Epithelial cell of esophagus (primary cell): Measurements from ENCODE around the gene PAN3.

ENCODE experiments used
- DNase-seq: peaks from one replicate; pipeline ENCODE4 v3.0.0; 2010; ENCODE audit warnings: low read depth
- H3K4me3 ChIP-seq: 2 replicates; pipeline ENCODE4 v1.5.1; 2011; ENCODE audit warnings: mild to moderate bottlenecking, low read length, control low read depth
- TF ChIP-seq, protein P1 (sequence below): IDR thresholded peaks from 2 replicates; pipeline ENCODE4 v1.5.1; 2011; ENCODE audit warnings: low read depth, mild to moderate bottlenecking, low read length, control low read depth, inconsistent platforms; ENCODE audit not compliant: insufficient read depth; ENCODE audit errors: missing control alignments

The PAN3 gene, protein sequence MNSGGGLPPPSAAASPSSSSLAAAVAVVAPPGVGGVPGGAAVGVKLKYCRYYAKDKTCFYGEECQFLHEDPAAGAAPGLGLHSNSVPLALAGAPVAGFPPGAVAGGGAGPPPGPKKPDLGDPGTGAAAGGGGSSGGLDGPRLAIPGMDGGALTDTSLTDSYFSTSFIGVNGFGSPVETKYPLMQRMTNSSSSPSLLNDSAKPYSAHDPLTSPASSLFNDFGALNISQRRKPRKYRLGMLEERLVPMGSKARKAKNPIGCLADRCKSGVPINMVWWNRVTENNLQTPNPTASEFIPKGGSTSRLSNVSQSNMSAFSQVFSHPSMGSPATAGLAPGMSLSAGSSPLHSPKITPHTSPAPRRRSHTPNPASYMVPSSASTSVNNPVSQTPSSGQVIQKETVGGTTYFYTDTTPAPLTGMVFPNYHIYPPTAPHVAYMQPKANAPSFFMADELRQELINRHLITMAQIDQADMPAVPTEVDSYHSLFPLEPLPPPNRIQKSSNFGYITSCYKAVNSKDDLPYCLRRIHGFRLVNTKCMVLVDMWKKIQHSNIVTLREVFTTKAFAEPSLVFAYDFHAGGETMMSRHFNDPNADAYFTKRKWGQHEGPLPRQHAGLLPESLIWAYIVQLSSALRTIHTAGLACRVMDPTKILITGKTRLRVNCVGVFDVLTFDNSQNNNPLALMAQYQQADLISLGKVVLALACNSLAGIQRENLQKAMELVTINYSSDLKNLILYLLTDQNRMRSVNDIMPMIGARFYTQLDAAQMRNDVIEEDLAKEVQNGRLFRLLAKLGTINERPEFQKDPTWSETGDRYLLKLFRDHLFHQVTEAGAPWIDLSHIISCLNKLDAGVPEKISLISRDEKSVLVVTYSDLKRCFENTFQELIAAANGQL

GRCh38 chr13:28138012-28138755, at the start of gene PAN3:
Gene PAN3 (plus strand): TSS chr13:28138545. CDS start chr13:28138658, 113 bp downstream.
- peak; percentile 91 for DNase-seq
- peak within 1 kb of the TSS; percentile 93 for H3K4me3 ChIP-seq
- TF ChIP-seq, protein P1, sequence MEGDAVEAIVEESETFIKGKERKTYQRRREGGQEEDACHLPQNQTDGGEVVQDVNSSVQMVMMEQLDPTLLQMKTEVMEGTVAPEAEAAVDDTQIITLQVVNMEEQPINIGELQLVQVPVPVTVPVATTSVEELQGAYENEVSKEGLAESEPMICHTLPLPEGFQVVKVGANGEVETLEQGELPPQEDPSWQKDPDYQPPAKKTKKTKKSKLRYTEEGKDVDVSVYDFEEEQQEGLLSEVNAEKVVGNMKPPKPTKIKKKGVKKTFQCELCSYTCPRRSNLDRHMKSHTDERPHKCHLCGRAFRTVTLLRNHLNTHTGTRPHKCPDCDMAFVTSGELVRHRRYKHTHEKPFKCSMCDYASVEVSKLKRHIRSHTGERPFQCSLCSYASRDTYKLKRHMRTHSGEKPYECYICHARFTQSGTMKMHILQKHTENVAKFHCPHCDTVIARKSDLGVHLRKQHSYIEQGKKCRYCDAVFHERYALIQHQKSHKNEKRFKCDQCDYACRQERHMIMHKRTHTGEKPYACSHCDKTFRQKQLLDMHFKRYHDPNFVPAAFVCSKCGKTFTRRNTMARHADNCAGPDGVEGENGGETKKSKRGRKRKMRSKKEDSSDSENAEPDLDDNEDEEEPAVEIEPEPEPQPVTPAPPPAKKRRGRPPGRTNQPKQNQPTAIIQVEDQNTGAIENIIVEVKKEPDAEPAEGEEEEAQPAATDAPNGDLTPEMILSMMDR = no peak

- H3K4me3 ChIP-seq = no peak overlapping the region
- DNase-seq = no peak
- TF ChIP-seq, protein P1 = no peak
Observed at GRCh38 chr13:28089065-28089464, 49.3 kb upstream of the PAN3 start.

DNA sequence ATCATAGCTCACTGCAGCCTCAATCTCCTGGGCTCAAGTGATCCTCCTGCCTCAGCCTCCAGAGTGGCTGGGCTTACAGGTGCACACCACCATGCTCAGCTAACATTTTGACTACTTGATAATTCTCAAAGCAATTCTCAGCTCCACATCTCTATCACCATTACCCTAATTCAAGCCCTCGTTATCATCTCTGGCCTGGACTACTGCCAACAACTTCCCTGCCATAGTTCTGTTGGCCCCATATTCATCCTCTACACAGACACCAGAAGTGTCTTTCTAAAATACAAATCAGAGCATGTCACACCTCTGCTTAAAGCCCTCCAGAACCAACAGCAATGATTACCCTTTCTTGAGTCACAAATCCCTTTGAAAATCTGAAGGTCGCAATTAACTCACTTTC, 45.9 kb upstream of the PAN3 start:
- H3K4me3 ChIP-seq = no peak overlapping the region
- DNase-seq = no peak
- TF ChIP-seq, protein P1 = no peak

DNA sequence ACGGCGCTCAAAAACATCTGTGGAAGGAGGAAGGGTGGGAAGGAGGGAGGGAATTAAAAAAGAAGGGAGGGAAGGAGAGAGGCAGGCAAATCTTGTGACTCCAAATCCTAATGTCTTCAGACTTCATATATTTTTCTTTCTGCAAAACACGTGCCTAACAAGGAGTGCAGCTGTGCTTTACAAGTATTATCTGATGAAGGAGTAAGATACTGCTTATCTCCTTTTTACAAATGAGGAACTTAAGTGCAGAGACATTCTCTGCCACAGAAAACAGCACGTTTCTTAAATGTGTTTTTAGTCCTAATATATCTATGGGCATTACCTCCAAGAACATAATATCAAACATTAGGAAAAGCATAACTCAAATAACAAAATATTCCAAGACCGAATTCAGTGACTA, 44.5 kb upstream of the PAN3 start:
- no peak for DNase-seq
- no peak overlapping the region for H3K4me3 ChIP-seq
- TF ChIP-seq, protein P1 = no peak

- H3K4me3 ChIP-seq = no peak overlapping the region
- TF ChIP-seq, protein P1 = no peak
- no peak for DNase-seq
Observed at GRCh38 chr13:28094306-28094705, 44.0 kb upstream of the PAN3 start.

- no peak for DNase-seq
- no peak overlapping the region for H3K4me3 ChIP-seq
- TF ChIP-seq, protein P1 = no peak
Observed at GRCh38 chr13:28097503-28097902, 40.8 kb upstream of the PAN3 start.
